GM19238 (cell line): Measurements from ENCODE around the gene PCBD2.

ENCODE experiments used
- DNase-seq: peaks from one replicate; pipeline ENCODE4 v3.0.0; 2011; ENCODE audit warnings: low spot score; ENCODE audit not compliant: insufficient read length

The PCBD2 gene

GRCh38 chr5:135004376-135004775 is 99.4 kb downstream of the PCBD2 start:
- no peak for DNase-seq

GRCh38 chr5:135005076-135005475 is 100.1 kb downstream of the PCBD2 start:
- no peak for DNase-seq

GRCh38 chr5:135007305-135007704 is 102.4 kb downstream of the PCBD2 start:
- DNase-seq: no peak

GRCh38 chr5:135007749-135008363 is 102.9 kb downstream of the PCBD2 start:
- no peak for DNase-seq

- DNase-seq: no peak
Measured at GRCh38 chr5:135008556-135008955, 103.6 kb downstream of the PCBD2 start.

- no peak for DNase-seq
Measured at GRCh38 chr5:135008981-135009735, 104.2 kb downstream of the PCBD2 start.

- DNase-seq: no peak
Measured at GRCh38 chr5:135009736-135010501, 105.0 kb downstream of the PCBD2 start.

GRCh38 chr5:135010502-135011354 is 105.8 kb downstream of the PCBD2 start:
- DNase-seq: no peak

- no peak for DNase-seq
Measured at GRCh38 chr5:135011355-135012032, 106.6 kb downstream of the PCBD2 start.

GRCh38 chr5:135012033-135012588 is 107.2 kb downstream of the PCBD2 start:
- DNase-seq: no peak
